SU-DHL-6 (cell line): ENCODE data around the gene IGSF22.

Experiments
- EZH2phosphoT487 ChIP-seq: fragments of 200-600 bp; sonication (generic), shearing (Covaris generic); conservative IDR thresholded peaks from 2 replicates; pipeline ENCODE4 v1.6.1; 2018; ENCODE audit warnings: mild to moderate bottlenecking, antibody characterized with exemption, low read length, moderate library complexity, mixed read lengths
- TF ChIP-seq, protein P1 (sequence below): fragments of 200-600 bp; sonication (generic); IDR thresholded peaks from one replicate; pipeline ENCODE4 v1.5.1; 2017; ENCODE audit warnings: antibody characterized with exemption, mild to moderate bottlenecking, low read length, moderate library complexity; ENCODE audit not compliant: insufficient read depth, poor library complexity, severe bottlenecking

DNA sequence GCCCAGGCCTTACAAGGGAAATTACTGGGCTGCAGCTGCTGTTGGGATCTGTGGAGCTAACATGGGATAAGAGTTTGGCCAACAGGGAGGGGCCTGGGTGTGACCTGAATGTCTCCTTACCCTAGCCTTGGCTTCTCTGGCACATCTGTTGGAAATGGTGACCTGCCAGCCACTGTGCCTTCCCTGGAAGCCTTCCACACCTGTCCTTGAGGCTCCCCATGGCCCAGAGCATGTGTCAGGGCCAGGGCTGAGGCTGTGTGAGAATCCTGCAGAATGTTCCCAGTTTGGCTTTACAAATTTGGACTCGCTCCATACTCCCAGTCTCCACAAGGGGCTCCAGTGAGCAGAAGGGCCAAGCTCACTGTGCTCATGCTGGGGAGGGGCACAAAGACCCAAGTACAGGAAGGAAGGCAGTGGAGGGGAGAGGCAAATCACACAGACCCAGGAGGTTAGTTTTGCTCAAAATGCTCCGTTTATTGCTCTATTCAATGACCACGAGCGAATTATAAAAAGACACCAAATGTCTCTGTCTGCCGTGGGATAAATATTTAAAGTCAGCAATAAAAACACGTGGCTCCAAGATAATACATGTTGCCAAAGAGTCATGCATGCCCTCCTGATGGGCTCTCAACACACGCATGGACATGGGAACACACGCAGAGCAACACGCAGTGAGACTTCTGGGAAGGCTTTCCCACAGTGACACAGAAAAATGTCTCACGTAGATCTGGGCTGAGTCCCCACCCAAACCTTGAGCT, 1.7 kb upstream of the IGSF22 start:
- TF ChIP-seq, protein P1, sequence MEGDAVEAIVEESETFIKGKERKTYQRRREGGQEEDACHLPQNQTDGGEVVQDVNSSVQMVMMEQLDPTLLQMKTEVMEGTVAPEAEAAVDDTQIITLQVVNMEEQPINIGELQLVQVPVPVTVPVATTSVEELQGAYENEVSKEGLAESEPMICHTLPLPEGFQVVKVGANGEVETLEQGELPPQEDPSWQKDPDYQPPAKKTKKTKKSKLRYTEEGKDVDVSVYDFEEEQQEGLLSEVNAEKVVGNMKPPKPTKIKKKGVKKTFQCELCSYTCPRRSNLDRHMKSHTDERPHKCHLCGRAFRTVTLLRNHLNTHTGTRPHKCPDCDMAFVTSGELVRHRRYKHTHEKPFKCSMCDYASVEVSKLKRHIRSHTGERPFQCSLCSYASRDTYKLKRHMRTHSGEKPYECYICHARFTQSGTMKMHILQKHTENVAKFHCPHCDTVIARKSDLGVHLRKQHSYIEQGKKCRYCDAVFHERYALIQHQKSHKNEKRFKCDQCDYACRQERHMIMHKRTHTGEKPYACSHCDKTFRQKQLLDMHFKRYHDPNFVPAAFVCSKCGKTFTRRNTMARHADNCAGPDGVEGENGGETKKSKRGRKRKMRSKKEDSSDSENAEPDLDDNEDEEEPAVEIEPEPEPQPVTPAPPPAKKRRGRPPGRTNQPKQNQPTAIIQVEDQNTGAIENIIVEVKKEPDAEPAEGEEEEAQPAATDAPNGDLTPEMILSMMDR = peak; percentile 70
- no peak for TF ChIP-seq EZH2phosphoT487
